Neural cell (in vitro differentiated cells): Measurements from ENCODE around the gene PRPF38B. TPM values are rescaled to one million over a fixed set of nuclear protein-coding genes. Genes with fewer than 3 reads are reported as not detected.

Experiments used
- H2AFZ ChIP-seq: fragments of 200-600, 300-800 bp; sonication (generic), shearing (Covaris generic); 2 replicates; pipeline ENCODE4 v1.6.0; 2014; ENCODE audit warnings: low read depth, mild to moderate bottlenecking, antibody characterized with exemption, low read length, moderate library complexity
- H3F3A ChIP-seq: fragments of 200-600 bp; shearing (Covaris generic); 2 replicates; pipeline ENCODE4 v1.6.1; 2016; ENCODE audit warnings: mild to moderate bottlenecking, moderate library complexity, mixed read lengths, antibody characterized with exemption, low read length; ENCODE audit not compliant: insufficient read depth, poor library complexity, severe bottlenecking
- H3K27ac ChIP-seq: fragments of 200-600, 300-800 bp; sonication (generic), shearing (Covaris generic); 2 replicates; pipeline ENCODE4 v1.5.1; 2014; ENCODE audit warnings: mild to moderate bottlenecking, low read length, moderate library complexity
- H3K27me3 ChIP-seq: fragments of 300-800, 200-600 bp; sonication (generic), shearing (Covaris generic); 2 replicates; pipeline ENCODE4 v1.6.0; 2014; ENCODE audit warnings: mild to moderate bottlenecking, low read depth, low read length, moderate library complexity; ENCODE audit not compliant: insufficient read depth
- H3K36me3 ChIP-seq: fragments of 300-800, 200-600 bp; sonication (generic), shearing (Covaris generic); 2 replicates; pipeline ENCODE4 v1.5.1; 2014; ENCODE audit warnings: mild to moderate bottlenecking, antibody characterized with exemption, low read length, moderate library complexity; ENCODE audit not compliant: insufficient read depth
- H3K4me2 ChIP-seq: fragments of 300-800, 200-600 bp; sonication (generic), shearing (Covaris generic); 2 replicates; pipeline ENCODE4 v1.6.0; 2014; ENCODE audit warnings: mild to moderate bottlenecking, low read length
- H3K4me3 ChIP-seq: fragments of 300-800, 200-600 bp; sonication (generic), shearing (Covaris generic); 2 replicates; pipeline ENCODE4 v1.5.1; 2014; ENCODE audit warnings: mild to moderate bottlenecking, low read length, moderate library complexity
- H3K79me2 ChIP-seq: fragments of 200-600 bp; shearing (Covaris generic); replicated peaks from 2 replicates; pipeline ENCODE4 v1.6.0; 2014; ENCODE audit warnings: mild to moderate bottlenecking, low read length, moderate library complexity; ENCODE audit not compliant: insufficient read depth
- H3K9ac ChIP-seq: fragments of 300-800, 200-600 bp; sonication (generic), shearing (Covaris generic); 2 replicates; pipeline ENCODE4 v1.6.1; 2016; ENCODE audit warnings: mild to moderate bottlenecking, low read length, mixed read lengths
- H3K9me2 ChIP-seq: fragments of 200-600 bp; shearing (Covaris generic); 2 replicates; pipeline ENCODE4 v1.6.1; 2016; ENCODE audit warnings: mild to moderate bottlenecking, low read length, mixed read lengths; ENCODE audit not compliant: insufficient read depth
- H3K9me3 ChIP-seq: fragments of 200-600, 300-800 bp; sonication (generic), shearing (Covaris generic); 2 replicates; pipeline ENCODE4 v1.6.1; 2016; ENCODE audit warnings: mild to moderate bottlenecking, mixed run types, low read length, moderate library complexity, mixed read lengths
- H4K20me1 ChIP-seq: fragments of 200-600 bp; shearing (Covaris generic); 2 replicates; pipeline ENCODE4 v1.6.1; 2016; ENCODE audit warnings: mild to moderate bottlenecking, mixed run types; ENCODE audit not compliant: insufficient read depth
- EP300 ChIP-seq: fragments of 450-650 bp; conservative IDR thresholded peaks from 2 replicates; pipeline ENCODE4 v1.6.1; 2014; ENCODE audit warnings: antibody characterized with exemption, mild to moderate bottlenecking, moderate library complexity; ENCODE audit not compliant: poor library complexity, severe bottlenecking
- EZH2 ChIP-seq: fragments of 200-600, 300-800 bp; shearing (Covaris generic), sonication (generic); IDR thresholded peaks from 2 replicates; pipeline ENCODE4 v1.6.1; 2014; ENCODE audit warnings: antibody characterized with exemption, low read length, borderline replicate concordance, mild to moderate bottlenecking; ENCODE audit not compliant: insufficient read depth, poor library complexity, severe bottlenecking
- MXI1 ChIP-seq: fragments of 450-650 bp; conservative IDR thresholded peaks from 2 replicates; pipeline ENCODE4 v1.6.1; 2014; ENCODE audit warnings: antibody characterized with exemption, mild to moderate bottlenecking; ENCODE audit not compliant: poor library complexity, severe bottlenecking
- POLR2AphosphoS5 ChIP-seq: IDR thresholded peaks from 2 replicates; pipeline ENCODE4 v1.6.1; 2012
- RAD21 ChIP-seq: fragments of 450-650 bp; conservative IDR thresholded peaks from 2 replicates; pipeline ENCODE4 v1.6.1; 2014; ENCODE audit warnings: antibody characterized with exemption, mild to moderate bottlenecking, moderate library complexity
- REST ChIP-seq: IDR thresholded peaks from 2 replicates; pipeline ENCODE4 v1.6.1; 2012; ENCODE audit warnings: borderline replicate concordance
- SMC3 ChIP-seq: fragments of 450-650 bp; conservative IDR thresholded peaks from 2 replicates; pipeline ENCODE4 v1.6.1; 2014; ENCODE audit warnings: antibody characterized with exemption, mild to moderate bottlenecking, moderate library complexity; ENCODE audit not compliant: poor library complexity
- TAF1 ChIP-seq: IDR thresholded peaks from 2 replicates; pipeline ENCODE4 v1.6.1; 2012; ENCODE audit warnings: low read depth
- polyA plus RNA-seq: library from polyadenylated mRNA; depleted of rRNA; stranded (reverse); fragments of >200 nt; gene quantifications from 2 replicates; pipeline ENCODE4 v1.2.3, GENCODE V29; 2014
- TF ChIP-seq, protein P1 (sequence below): fragments of 450-650 bp; IDR thresholded peaks from 2 replicates; pipeline ENCODE4 v1.5.1; 2014; ENCODE audit warnings: antibody characterized with exemption, mild to moderate bottlenecking, moderate library complexity; ENCODE audit not compliant: poor library complexity, severe bottlenecking

Gene PRPF38B
- polyA plus RNA-seq, 1 donor from 2014 or later, result 31.9 TPM

GRCh38 chr1:108746382-108747170, 54.5 kb downstream of the PRPF38B start, which contains the start of gene STXBP3:
Gene STXBP3, plus strand, starts transcription at chr1:108746674. Its CDS starts 64 bp downstream, at chr1:108746738.
- H3F3A ChIP-seq, result no peaks in the 10 kb centered on the region
- H3K9me2 ChIP-seq, result no peaks in the 10 kb centered on the region
- H3K79me2 ChIP-seq, result peaks cover 12% of the 10 kb centered on the region
- H2AFZ ChIP-seq, result peak within 1 kb of the TSS; percentile 54
- H3K27ac ChIP-seq, result peak within 1 kb of the TSS; percentile 51
- TF ChIP-seq, protein P1, sequence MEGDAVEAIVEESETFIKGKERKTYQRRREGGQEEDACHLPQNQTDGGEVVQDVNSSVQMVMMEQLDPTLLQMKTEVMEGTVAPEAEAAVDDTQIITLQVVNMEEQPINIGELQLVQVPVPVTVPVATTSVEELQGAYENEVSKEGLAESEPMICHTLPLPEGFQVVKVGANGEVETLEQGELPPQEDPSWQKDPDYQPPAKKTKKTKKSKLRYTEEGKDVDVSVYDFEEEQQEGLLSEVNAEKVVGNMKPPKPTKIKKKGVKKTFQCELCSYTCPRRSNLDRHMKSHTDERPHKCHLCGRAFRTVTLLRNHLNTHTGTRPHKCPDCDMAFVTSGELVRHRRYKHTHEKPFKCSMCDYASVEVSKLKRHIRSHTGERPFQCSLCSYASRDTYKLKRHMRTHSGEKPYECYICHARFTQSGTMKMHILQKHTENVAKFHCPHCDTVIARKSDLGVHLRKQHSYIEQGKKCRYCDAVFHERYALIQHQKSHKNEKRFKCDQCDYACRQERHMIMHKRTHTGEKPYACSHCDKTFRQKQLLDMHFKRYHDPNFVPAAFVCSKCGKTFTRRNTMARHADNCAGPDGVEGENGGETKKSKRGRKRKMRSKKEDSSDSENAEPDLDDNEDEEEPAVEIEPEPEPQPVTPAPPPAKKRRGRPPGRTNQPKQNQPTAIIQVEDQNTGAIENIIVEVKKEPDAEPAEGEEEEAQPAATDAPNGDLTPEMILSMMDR, result peak; percentile 98
- TF ChIP-seq TAF1 (peak; percentile 63), POLR2AphosphoS5 (peak; percentile 83), EZH2 (no peak), REST (peak; percentile 70), EP300 (peak; percentile 63), MXI1 (peak; percentile 75), RAD21 (peak; percentile 61), SMC3 (peak; percentile 77)
- H3K27me3 ChIP-seq, result no peaks in the 10 kb centered on the region
- H3K9ac ChIP-seq, result peak within 1 kb of the TSS; percentile 71
- peak within 1 kb of the TSS; percentile 46 for H3K4me2 ChIP-seq
- peak within 1 kb of the TSS; percentile 78 for H3K4me3 ChIP-seq
- no peaks in the 10 kb centered on the region for H4K20me1 ChIP-seq
- no peaks in the 10 kb centered on the region for H3K9me3 ChIP-seq
- no peaks in the 10 kb centered on the region for H3K36me3 ChIP-seq

DNA sequence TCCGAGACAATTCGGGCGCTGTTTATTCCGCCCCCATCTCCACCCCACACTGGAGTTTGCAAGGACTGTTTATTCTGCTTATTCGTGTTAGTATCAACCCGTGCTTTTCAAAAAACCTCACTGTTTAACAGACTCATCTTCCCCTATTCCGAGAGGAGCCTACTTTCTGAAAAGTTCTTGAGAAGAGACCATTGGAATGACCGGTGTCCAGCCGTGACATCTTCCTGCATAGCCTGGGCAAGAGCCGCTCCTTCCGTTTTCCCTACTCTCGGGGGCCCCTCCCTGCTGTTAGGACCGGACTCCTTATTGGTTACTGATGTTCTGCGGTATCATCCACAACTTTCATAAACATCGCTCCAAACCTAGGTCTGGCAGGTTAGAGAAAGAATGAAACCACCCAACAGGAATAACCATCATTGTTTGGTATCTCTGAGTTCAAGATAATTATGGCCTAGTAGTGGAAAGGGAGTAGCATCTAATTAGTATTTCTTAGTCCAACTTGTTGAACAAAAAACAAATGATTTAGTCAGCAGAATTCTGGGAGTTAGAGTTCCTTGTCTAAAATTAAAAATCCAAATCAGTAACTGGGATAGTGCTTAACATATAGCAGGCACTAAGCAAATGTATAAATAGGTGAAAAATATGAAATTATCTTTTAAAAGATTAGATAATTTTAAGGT, 55.2 kb downstream of the PRPF38B start:
- Histone ChIP-seq H3K9me2 (no peaks in the 10 kb centered on the region), H4K20me1 (no peaks in the 10 kb centered on the region), H3K79me2 (peaks cover 12% of the 10 kb centered on the region), H3K27me3 (no peaks in the 10 kb centered on the region), H2AFZ (peak overlapping the region; percentile 54), H3K4me2 (peak overlapping the region; percentile 46), H3K9me3 (no peaks in the 10 kb centered on the region), H3K27ac (peak overlapping the region; percentile 51), H3K9ac (peak overlapping the region; percentile 71), H3K4me3 (peak overlapping the region; percentile 78), H3K36me3 (no peaks in the 10 kb centered on the region), H3F3A (no peaks in the 10 kb centered on the region)
- TF ChIP-seq EZH2 (no peak), RAD21 (no peak), MXI1 (no peak), REST (no peak), TAF1 (no peak), SMC3 (no peak), POLR2AphosphoS5 (no peak), EP300 (no peak)
- TF ChIP-seq, protein P1, result no peak
